H9 (cell line): ENCODE data around the gene ARHGEF1. TPM values are rescaled to one million over a fixed set of nuclear protein-coding genes. Genes with fewer than 3 reads are reported as not detected.

Source experiments
- DNase-seq: peaks from one replicate; pipeline ENCODE4 v3.0.0-alpha.2; 2017
- H2AFZ ChIP-seq: one replicate; pipeline ENCODE4 v1.6.1; 2013; ENCODE audit warnings: mild to moderate bottlenecking, low read length, control low read depth, moderate library complexity
- H2AK5ac ChIP-seq: 2 replicates; pipeline ENCODE4 v1.6.1; 2013; ENCODE audit warnings: low read length, control low read depth, mixed read lengths; ENCODE audit not compliant: insufficient read length
- H2BK120ac ChIP-seq: one replicate; pipeline ENCODE4 v1.6.1; 2013; ENCODE audit warnings: low read depth, mild to moderate bottlenecking, low read length, control low read depth, inconsistent platforms; ENCODE audit not compliant: poor library complexity, severe bottlenecking
- H2BK12ac ChIP-seq: 2 replicates; pipeline ENCODE4 v1.6.1; 2013; ENCODE audit warnings: low read length, control low read depth, mixed read lengths, low read depth; ENCODE audit not compliant: insufficient read length
- H2BK15ac ChIP-seq: 2 replicates; pipeline ENCODE4 v1.6.1; 2013; ENCODE audit warnings: low read depth, low read length, control low read depth
- H2BK20ac ChIP-seq: one replicate; pipeline ENCODE4 v1.6.1; 2013; ENCODE audit warnings: low read depth, mild to moderate bottlenecking, low read length, control low read depth, inconsistent platforms; ENCODE audit not compliant: poor library complexity, severe bottlenecking
- H2BK5ac ChIP-seq: 2 replicates; pipeline ENCODE4 v1.6.1; 2013; ENCODE audit warnings: low read length, control low read depth, mixed read lengths; ENCODE audit not compliant: insufficient read length
- H3K14ac ChIP-seq: 2 replicates; pipeline ENCODE4 v1.6.1; 2013; ENCODE audit warnings: low read length, control low read depth; ENCODE audit not compliant: insufficient read depth
- H3K18ac ChIP-seq: 2 replicates; pipeline ENCODE4 v1.6.1; 2013; ENCODE audit warnings: low read depth, mild to moderate bottlenecking, mixed read lengths, low read length, control low read depth; ENCODE audit not compliant: insufficient read length
- H3K23ac ChIP-seq: 2 replicates; pipeline ENCODE4 v1.6.1; 2013; ENCODE audit warnings: low read length, control low read depth, mixed read lengths, low read depth; ENCODE audit not compliant: insufficient read length
- H3K23me2 ChIP-seq: 2 replicates; pipeline ENCODE4 v1.6.1; 2013; ENCODE audit warnings: low read depth, mild to moderate bottlenecking, mixed read lengths, low read length, control low read depth; ENCODE audit not compliant: insufficient read length, poor library complexity, severe bottlenecking
- H3K27ac ChIP-seq: 2 replicates; pipeline ENCODE4 v1.5.1; 2013; ENCODE audit warnings: low read length, control low read depth, mixed read lengths, low read depth; ENCODE audit not compliant: insufficient read length
- H3K27me3 ChIP-seq: 2 replicates; pipeline ENCODE4 v1.6.1; 2013; ENCODE audit warnings: low read length, control low read depth, inconsistent platforms; ENCODE audit not compliant: insufficient read depth
- H3K4ac ChIP-seq: 2 replicates; pipeline ENCODE4 v1.6.1; 2013; ENCODE audit warnings: low read depth, mild to moderate bottlenecking, control low read depth, inconsistent platforms, low read length, moderate library complexity
- H3K4me1 ChIP-seq: 2 replicates; pipeline ENCODE4 v1.6.1; 2013; ENCODE audit warnings: low read length, control low read depth, inconsistent platforms; ENCODE audit not compliant: insufficient read depth
- H3K4me2 ChIP-seq: 2 replicates; pipeline ENCODE4 v1.6.1; 2013; ENCODE audit warnings: low read length, control low read depth, mixed read lengths; ENCODE audit not compliant: insufficient read length, insufficient read depth
- H3K56ac ChIP-seq: 2 replicates; pipeline ENCODE4 v1.6.1; 2013; ENCODE audit warnings: low read depth, mild to moderate bottlenecking, mixed read lengths, low read length, control low read depth; ENCODE audit not compliant: insufficient read length
- H3K79me1 ChIP-seq: 2 replicates; pipeline ENCODE4 v1.6.1; 2013; ENCODE audit warnings: low read depth, mild to moderate bottlenecking, moderate library complexity, low read length, control low read depth, inconsistent platforms; ENCODE audit not compliant: insufficient read depth, poor library complexity, severe bottlenecking
- H3K79me2 ChIP-seq: 2 replicates; pipeline ENCODE4 v1.6.1; 2013; ENCODE audit warnings: low read length, control low read depth, inconsistent platforms; ENCODE audit not compliant: insufficient read depth
- H3K9ac ChIP-seq: 2 replicates; pipeline ENCODE4 v1.6.1; 2013; ENCODE audit warnings: low read length, control low read depth, mixed read lengths; ENCODE audit not compliant: insufficient read length; ENCODE audit errors: extremely low read depth
- H3K9me3 ChIP-seq: one replicate; pipeline ENCODE4 v1.6.1; 2013; ENCODE audit warnings: low read depth, low read length, inconsistent platforms; ENCODE audit not compliant: control insufficient read depth
- H3T11ph ChIP-seq: one replicate; pipeline ENCODE4 v1.6.1; 2013; ENCODE audit warnings: mild to moderate bottlenecking, low read length, control low read depth, inconsistent platforms
- H4K20me1 ChIP-seq: one replicate; pipeline ENCODE4 v1.6.1; 2013; ENCODE audit not compliant: control insufficient read depth, insufficient read length, insufficient read depth
- H4K5ac ChIP-seq: 2 replicates; pipeline ENCODE4 v1.6.1; 2013; ENCODE audit warnings: low read depth, mild to moderate bottlenecking, mixed read lengths, low read length, control low read depth; ENCODE audit not compliant: insufficient read length
- H4K8ac ChIP-seq: replicated peaks from 2 replicates; pipeline ENCODE4 v1.6.1; 2013; ENCODE audit warnings: low read length, control low read depth, mixed read lengths, low read depth; ENCODE audit not compliant: insufficient read length
- H4K91ac ChIP-seq: 2 replicates; pipeline ENCODE4 v1.6.1; 2013; ENCODE audit warnings: low read depth, mild to moderate bottlenecking, moderate library complexity, mixed read lengths, low read length, control low read depth; ENCODE audit not compliant: insufficient read length
- H3K27ac Mint-ChIP-seq, 3 experiments: 2 replicates in 2 of 3; 3 replicates in 1 of 3; pipeline ENCODE4 v1.8.0; 2020 to 2021; ENCODE audit warnings: mixed read lengths in 3 of 3, mild to moderate bottlenecking in 1 of 3, moderate library complexity in 1 of 3
- H3K27me3 Mint-ChIP-seq: 2 replicates; pipeline ENCODE4 v1.8.0; 2021; ENCODE audit warnings: low read depth, mild to moderate bottlenecking, moderate library complexity, mixed read lengths
- H3K36me3 Mint-ChIP-seq, 3 experiments: 2 replicates in 2 of 3; 3 replicates in 1 of 3; pipeline ENCODE4 v1.8.0; 2020 to 2021; ENCODE audit warnings: low read depth in 3 of 3, mixed read lengths in 3 of 3; ENCODE audit not compliant: insufficient read depth in 1 of 3
- H3K4me1 Mint-ChIP-seq, 2 experiments: 2 replicates each; pipeline ENCODE4 v1.8.0; 2020; ENCODE audit warnings: mixed read lengths in 2 of 2
- H3K4me3 Mint-ChIP-seq, 2 experiments: 2 replicates in 1 of 2; 3 replicates in 1 of 2; pipeline ENCODE4 v1.8.0; 2020 to 2021; ENCODE audit warnings: mild to moderate bottlenecking in 2 of 2, mixed read lengths in 2 of 2, moderate library complexity in 1 of 2
- H3K9me3 Mint-ChIP-seq, 2 experiments: 2 replicates in 1 of 2; 3 replicates in 1 of 2; pipeline ENCODE4 v1.8.0; 2020; ENCODE audit warnings: mild to moderate bottlenecking in 2 of 2, mixed read lengths in 2 of 2, moderate library complexity in 1 of 2
- CTCF ChIP-seq: fragments of 200-600 bp; sonication (generic); conservative IDR thresholded peaks from 3 replicates; pipeline ENCODE4 v1.8.0; 2021; ENCODE audit warnings: antibody characterized with exemption, mild to moderate bottlenecking
- WGBS: extraction: QIAGEN DNeasy Blood & Tissue Kit; methylation state at CpG from one replicate; pipeline ENCODE4 v1.1.7; 2013; ENCODE audit warnings: missing lambda C conversion rate, low lambda C conversion rate, mixed read lengths; ENCODE audit not compliant: insufficient read length; ENCODE audit errors: extremely low coverage; 5-methylcytosine and 5-hydroxymethylcytosine counted together
- total RNA-seq: library from RNA; stranded (reverse); gene quantifications from 2 replicates; pipeline ENCODE4 v1.2.1, GENCODE V29; 2021

ARHGEF1 gene
- total RNA-seq, 1 experiment from 2014 or later, result 50.3 TPM

GRCh38 chr19:41848666-41849065, 34.3 kb upstream of the ARHGEF1 start:
- no peak for DNase-seq
- Histone ChIP-seq H2BK12ac (no peak overlapping the region), H3K4me2 (no peak overlapping the region), H2BK120ac (no peak overlapping the region), H3K4me1 (no peaks in the 10 kb centered on the region; the same call in 1 of the 2 replicates), H3T11ph (no peak overlapping the region), H3K9ac (no peak overlapping the region), H2AK5ac (no peak overlapping the region), H4K20me1 (no peaks in the 10 kb centered on the region), H3K18ac (no peak overlapping the region), H3K79me1 (no peaks in the 10 kb centered on the region), H3K4ac (no peak overlapping the region), H3K27ac (no peak overlapping the region), H3K79me2 (no peaks in the 10 kb centered on the region), H3K56ac (no peak overlapping the region), H3K23ac (no peak overlapping the region), H2BK20ac (no peak overlapping the region), H3K9me3 (no peaks in the 10 kb centered on the region), H4K91ac (no peak overlapping the region), H4K5ac (no peak overlapping the region), H2BK15ac (no peak overlapping the region), H2AFZ (no peak overlapping the region), H4K8ac (no peak overlapping the region), H2BK5ac (no peak overlapping the region), H3K14ac (no peak overlapping the region), H3K23me2 (no peaks in the 10 kb centered on the region), H3K27me3 (no peaks in the 10 kb centered on the region)
- no CpG with 5 or more reads among the region's 6 CpGs for WGBS
- Mint-ChIP-seq H3K4me3 (no peak overlapping the region), H3K36me3 (peaks cover 0 to 6% (median 0%) of the 10 kb centered on the region in 3 experiments; a peak in 2 of 7 replicates), H3K9me3 (peaks cover 9 to 43% of the 10 kb centered on the region in 2 experiments; a peak in 4 of 5 replicates), H3K27ac (no peak overlapping the region), H3K4me1 (peaks cover 0 to 3% of the 10 kb centered on the region in 2 experiments; a peak in 2 of 4 replicates), H3K27me3 (peaks cover 33% of the 10 kb centered on the region)
- TF ChIP-seq CTCF, result no peak
